Measurements from ENCODE around the gene CPA2. TPM values are rescaled to one million over a fixed set of nuclear protein-coding genes. Genes with fewer than 3 reads are reported as not detected.

Gene CPA2
- total RNA-seq, 2 donors from 2014 or later: not detected

DNA sequence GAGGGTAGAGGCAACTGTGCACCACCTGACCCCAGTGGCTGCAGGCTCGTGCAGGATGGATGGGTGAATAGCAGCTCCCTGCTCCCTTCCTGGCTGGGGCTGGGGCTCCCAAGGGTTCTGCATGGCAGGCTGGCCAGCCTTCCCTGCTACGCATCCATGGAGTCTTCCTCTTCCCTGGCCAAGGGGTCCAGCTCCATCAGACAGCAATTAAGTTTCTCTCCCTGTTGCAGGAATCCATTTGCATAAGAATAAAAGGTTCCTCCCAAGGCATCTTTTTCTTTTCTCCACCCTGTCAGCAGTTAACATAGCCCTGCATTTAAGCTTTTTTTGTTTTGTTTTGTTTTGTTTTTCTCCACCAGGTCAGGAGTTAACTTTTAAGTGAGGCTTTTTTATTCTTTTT, 10.0 kb upstream of the CPA2 start:
- Histone ChIP-seq H3K27me3 (replicated peaks; ENCODE audit: insufficient read depth) (no peaks in the 10 kb centered on the region), H3K27ac (no peak overlapping the region), H3K9me3 (no peaks in the 10 kb centered on the region), H3K36me3 (no peaks in the 10 kb centered on the region), H3K4me3 (no peak overlapping the region), H3K4me1 (replicated peaks) (no peaks in the 10 kb centered on the region)
- DNase-seq (ENCODE audit: low spot score): no peak
- 85% methylated on average over 2 of the region's 2 CpGs for WGBS
- intact Hi-C loops (cut with DNase I): no loop called here
- TF ChIP-seq, protein P1, sequence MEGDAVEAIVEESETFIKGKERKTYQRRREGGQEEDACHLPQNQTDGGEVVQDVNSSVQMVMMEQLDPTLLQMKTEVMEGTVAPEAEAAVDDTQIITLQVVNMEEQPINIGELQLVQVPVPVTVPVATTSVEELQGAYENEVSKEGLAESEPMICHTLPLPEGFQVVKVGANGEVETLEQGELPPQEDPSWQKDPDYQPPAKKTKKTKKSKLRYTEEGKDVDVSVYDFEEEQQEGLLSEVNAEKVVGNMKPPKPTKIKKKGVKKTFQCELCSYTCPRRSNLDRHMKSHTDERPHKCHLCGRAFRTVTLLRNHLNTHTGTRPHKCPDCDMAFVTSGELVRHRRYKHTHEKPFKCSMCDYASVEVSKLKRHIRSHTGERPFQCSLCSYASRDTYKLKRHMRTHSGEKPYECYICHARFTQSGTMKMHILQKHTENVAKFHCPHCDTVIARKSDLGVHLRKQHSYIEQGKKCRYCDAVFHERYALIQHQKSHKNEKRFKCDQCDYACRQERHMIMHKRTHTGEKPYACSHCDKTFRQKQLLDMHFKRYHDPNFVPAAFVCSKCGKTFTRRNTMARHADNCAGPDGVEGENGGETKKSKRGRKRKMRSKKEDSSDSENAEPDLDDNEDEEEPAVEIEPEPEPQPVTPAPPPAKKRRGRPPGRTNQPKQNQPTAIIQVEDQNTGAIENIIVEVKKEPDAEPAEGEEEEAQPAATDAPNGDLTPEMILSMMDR (IDR thresholded peaks at IDR 0.05): no peak
- TF ChIP-seq POLR2AphosphoS5 (IDR thresholded peaks at IDR 0.05): no peak
- no peak for TF ChIP-seq POLR2A (IDR thresholded peaks at IDR 0.05)

DNA sequence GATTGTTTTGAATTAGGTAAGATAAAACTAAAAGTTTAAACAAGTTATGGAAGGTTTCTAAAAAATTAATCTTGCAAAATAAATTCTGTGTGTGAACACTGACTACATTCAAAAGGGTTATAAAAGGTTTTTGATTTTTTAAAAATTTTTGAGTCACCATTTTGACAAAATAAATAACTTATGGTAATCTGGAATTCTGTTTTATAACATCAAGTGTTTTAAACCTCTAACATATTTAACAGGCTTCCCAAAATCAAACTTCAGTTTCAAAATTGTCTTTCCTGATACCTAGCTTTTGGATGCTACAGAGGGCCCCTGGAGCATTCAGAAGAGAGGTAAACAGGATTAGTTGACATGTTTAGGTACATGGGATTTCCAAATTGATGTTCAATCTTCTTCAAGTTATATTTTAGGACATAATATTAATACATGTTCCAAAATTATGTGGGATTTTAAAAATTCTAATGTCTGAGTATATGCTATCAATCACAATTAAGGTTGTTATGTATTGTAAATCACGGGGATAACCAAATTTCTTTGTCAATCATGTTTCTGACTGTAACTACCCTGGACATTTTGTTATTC, 8.1 kb upstream of the CPA2 start:
- no peak overlapping the region for H3K4me3 ChIP-seq
- WGBS: 80% methylated on average over 1 of the region's 1 CpG

DNA sequence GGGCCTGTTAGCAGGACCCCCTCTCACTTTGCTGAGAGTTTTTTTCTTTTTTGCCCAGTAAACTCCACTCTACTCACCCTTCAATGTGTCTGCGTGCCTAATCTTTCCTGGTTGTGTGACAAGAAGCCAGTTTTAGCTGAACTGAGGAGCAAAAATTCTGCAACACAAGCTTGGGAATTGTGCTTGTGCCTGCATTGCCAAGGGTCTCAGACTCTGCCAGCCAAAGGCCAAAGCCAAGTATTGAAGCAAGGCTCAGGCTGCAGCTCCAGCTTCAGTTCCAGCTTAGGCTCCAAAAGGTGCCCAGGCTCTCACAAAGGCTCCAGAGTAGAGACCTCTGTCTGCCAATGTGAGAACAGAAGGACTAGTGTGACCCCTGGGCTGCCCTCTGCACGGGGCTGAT, 4.2 kb upstream of the CPA2 start:
- H3K4me3 ChIP-seq: no peak overlapping the region
- no peak overlapping the region for H3K27ac ChIP-seq
- no peaks in the 10 kb centered on the region for H3K9me3 ChIP-seq
- WGBS: 49% methylated on average over 2 of the region's 2 CpGs
- intact Hi-C loops (cut with DNase I): no loop called here
- TF ChIP-seq POLR2A (IDR thresholded peaks at IDR 0.05) (no peak), POLR2AphosphoS5 (IDR thresholded peaks at IDR 0.05) (no peak)
- TF ChIP-seq, protein P1 (IDR thresholded peaks at IDR 0.05): no peak
- no peaks in the 10 kb centered on the region for H3K36me3 ChIP-seq
- no peaks in the 10 kb centered on the region for H3K4me1 ChIP-seq (replicated peaks)
- no peaks in the 10 kb centered on the region for H3K27me3 ChIP-seq (replicated peaks; ENCODE audit: insufficient read depth)
- no peak for DNase-seq (ENCODE audit: low spot score)

More for the DNA sequence above, 8.1 kb upstream of the CPA2 start:
- Histone ChIP-seq H3K27ac (no peak overlapping the region), H3K4me1 (replicated peaks) (no peaks in the 10 kb centered on the region), H3K27me3 (replicated peaks; ENCODE audit: insufficient read depth) (no peaks in the 10 kb centered on the region), H3K36me3 (no peaks in the 10 kb centered on the region), H3K9me3 (no peaks in the 10 kb centered on the region)
- intact Hi-C loops (cut with DNase I): no loop called here
- TF ChIP-seq POLR2AphosphoS5 (IDR thresholded peaks at IDR 0.05) (no peak), POLR2A (IDR thresholded peaks at IDR 0.05) (no peak)
- TF ChIP-seq, protein P1 (IDR thresholded peaks at IDR 0.05): no peak
- DNase-seq (ENCODE audit: low spot score): no peak

DNA sequence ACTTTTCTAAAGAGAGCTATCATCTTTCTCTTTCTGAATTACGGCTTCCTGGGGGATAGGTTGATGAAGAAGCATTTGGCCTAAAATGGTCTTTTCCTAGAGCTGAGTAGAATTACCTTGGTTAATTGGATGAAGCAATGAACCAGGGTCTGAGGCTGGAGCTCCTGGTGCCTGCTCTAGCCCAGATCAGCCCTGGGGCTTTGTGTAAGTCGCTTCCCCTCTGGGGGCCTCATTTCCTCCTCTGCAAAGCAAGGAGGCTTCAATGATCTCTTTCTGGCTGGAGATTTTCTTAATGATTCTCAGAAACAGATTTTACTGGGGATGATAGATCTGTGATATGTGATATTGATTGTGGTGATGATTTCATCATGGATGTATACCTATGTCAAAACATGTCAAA, 3.5 kb upstream of the CPA2 start:
- H3K4me3 ChIP-seq: no peak overlapping the region
- WGBS: 97% methylated on average over 2 of the region's 2 CpGs
- H3K9me3 ChIP-seq: no peaks in the 10 kb centered on the region
- intact Hi-C loops (cut with DNase I): no loop called here
- DNase-seq (ENCODE audit: low spot score): no peak
- TF ChIP-seq POLR2A (IDR thresholded peaks at IDR 0.05) (no peak), POLR2AphosphoS5 (IDR thresholded peaks at IDR 0.05) (no peak)
- TF ChIP-seq, protein P1 (IDR thresholded peaks at IDR 0.05): no peak
- H3K4me1 ChIP-seq (replicated peaks): no peaks in the 10 kb centered on the region
- H3K27me3 ChIP-seq (replicated peaks; ENCODE audit: insufficient read depth): no peaks in the 10 kb centered on the region
- no peaks in the 10 kb centered on the region for H3K36me3 ChIP-seq
- no peak overlapping the region for H3K27ac ChIP-seq

DNA sequence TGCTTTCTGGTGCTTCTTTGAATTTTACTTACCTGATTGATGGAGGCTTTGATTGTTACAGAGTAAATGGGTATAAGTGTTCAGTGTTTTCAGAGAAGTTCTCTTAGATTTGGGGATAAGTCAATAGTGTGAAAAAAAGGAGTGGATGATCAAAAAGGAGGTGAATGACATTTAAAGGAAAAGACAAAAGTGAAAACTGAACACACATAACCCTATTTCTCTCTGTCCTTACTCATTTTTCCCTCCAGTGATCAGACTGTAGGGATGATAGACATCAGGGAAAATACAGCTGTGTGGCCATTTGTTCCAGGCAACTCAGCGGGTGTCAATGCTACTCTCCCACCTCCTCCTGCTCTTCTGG, 278 bp downstream of the CPA2 start:
- Histone ChIP-seq H3K9me3 (no peaks in the 10 kb centered on the region), H3K4me3 (no peak overlapping the region), H3K4me1 (replicated peaks) (no peaks in the 10 kb centered on the region), H3K27me3 (replicated peaks; ENCODE audit: insufficient read depth) (no peaks in the 10 kb centered on the region), H3K27ac (no peak overlapping the region), H3K36me3 (no peaks in the 10 kb centered on the region)
- WGBS: 100% methylated on average over 1 of the region's 1 CpG
- DNase-seq (ENCODE audit: low spot score): no peak
- intact Hi-C loops (cut with DNase I): no loop called here
- no peak for TF ChIP-seq POLR2A (IDR thresholded peaks at IDR 0.05)
- no peak for TF ChIP-seq POLR2AphosphoS5 (IDR thresholded peaks at IDR 0.05)
- TF ChIP-seq, protein P1 (IDR thresholded peaks at IDR 0.05): no peak
